Transverse colon (tissue), 4 donors: ENCODE measurements around the gene PRDX2. TPM values are rescaled to one million over a fixed set of nuclear protein-coding genes. Genes with fewer than 3 reads are reported as not detected.

Experiments used
- DNase-seq: peaks from one replicate; pipeline ENCODE4 v3.0.0-alpha.2; 2019
- H3K27ac ChIP-seq, 4 donors: fragments of 200-600 bp; sonication (generic); 2 replicates each; pipeline ENCODE4 v1.5.1; 2016 to 2018; ENCODE audit warnings: inconsistent platforms in 4 of 4
- H3K27me3 ChIP-seq: fragments of 200-600 bp; sonication (generic); 2 replicates; pipeline ENCODE4 v1.5.1; 2017; ENCODE audit warnings: inconsistent platforms
- H3K36me3 ChIP-seq, 4 donors: fragments of 200-600 bp; sonication (generic); 2 replicates each; pipeline ENCODE4 v1.5.1; 2017 to 2019; ENCODE audit warnings: inconsistent platforms in 4 of 4
- H3K4me1 ChIP-seq, 4 donors: fragments of 200-600 bp; sonication (generic); 2 replicates each; pipeline ENCODE4 v1.5.1; 2017 to 2020; ENCODE audit warnings: inconsistent platforms in 4 of 4
- H3K4me3 ChIP-seq, 4 donors: fragments of 200-600 bp; sonication (generic); 1 replicate in 1 of 4; 2 replicates in 3 of 4; pipeline versions ENCODE4 v1.5.1 to v1.6.1; 2017 to 2019; ENCODE audit warnings: inconsistent platforms in 4 of 4
- H3K9me3 ChIP-seq, 2 donors: fragments of 200-600 bp; sonication (generic); 2 replicates each; pipeline ENCODE4 v1.5.1; 2017 to 2019; ENCODE audit warnings: inconsistent platforms in 2 of 2
- EP300 ChIP-seq: sonication (generic); formaldehyde crosslinking; IDR thresholded peaks from one replicate; pipeline ENCODE4 v1.6.1; 2017; ENCODE audit warnings: antibody characterized with exemption, low read depth
- POLR2A ChIP-seq: fragments of 450-650 bp; IDR thresholded peaks from one replicate; pipeline ENCODE4 v1.6.1; 2016; ENCODE audit warnings: antibody characterized with exemption, mild to moderate bottlenecking, moderate library complexity
- POLR2AphosphoS5 ChIP-seq, 3 donors: sonication (generic); formaldehyde crosslinking; IDR thresholded peaks; one replicate each; pipeline ENCODE4 v1.6.1; 2016; ENCODE audit warnings: antibody characterized with exemption in 3 of 3
- WGBS, 2 donors: methylation state at CpG; one replicate each; pipeline ENCODE4 v1.1.5; 2018; ENCODE audit warnings: low coverage in 1 of 2; 5-methylcytosine and 5-hydroxymethylcytosine counted together
- in situ Hi-C, 4 donors: fragments of 200-750 bp; cut with MboI; loops; one replicate each; pipeline versions ENCODE4 v1.15.0 to v1.15.1; 2017; ENCODE audit warnings: low sequenced_read_pairs in 3 of 4, low pct_ligation_motif_present in 1 of 4, low pct_unique_long_range_greater_than_20kb in 1 of 4
- intact Hi-C: fragments of 100-400 bp; cut with DNase I; formaldehyde crosslinking; loops from one replicate; pipeline ENCODE4 v1.15.1; 2023; ENCODE audit warnings: low total_unique reads
- total RNA-seq, 4 donors: library from RNA; depleted of rRNA; stranded (reverse); fragments of >200 nt; gene quantifications; one replicate each; pipeline ENCODE4 v1.1.0, GENCODE V29; 2016
- TF ChIP-seq, protein P1 (sequence below), 5 experiments: fragments of 200-600 bp in 3 of 5; fragments of 450-650 bp in 2 of 5; sonication (generic) in 3 of 5; IDR thresholded peaks; 1 replicate in 2 of 5; 2 replicates in 3 of 5; pipeline ENCODE4 v1.5.1; 2016 to 2017; ENCODE audit warnings: antibody characterized with exemption in 5 of 5, inconsistent platforms in 3 of 5, mild to moderate bottlenecking in 2 of 5, moderate library complexity in 1 of 5

PRDX2 gene
- total RNA-seq, 4 donors from 2014 or later: 172 to 357 (median 198) TPM

DNA sequence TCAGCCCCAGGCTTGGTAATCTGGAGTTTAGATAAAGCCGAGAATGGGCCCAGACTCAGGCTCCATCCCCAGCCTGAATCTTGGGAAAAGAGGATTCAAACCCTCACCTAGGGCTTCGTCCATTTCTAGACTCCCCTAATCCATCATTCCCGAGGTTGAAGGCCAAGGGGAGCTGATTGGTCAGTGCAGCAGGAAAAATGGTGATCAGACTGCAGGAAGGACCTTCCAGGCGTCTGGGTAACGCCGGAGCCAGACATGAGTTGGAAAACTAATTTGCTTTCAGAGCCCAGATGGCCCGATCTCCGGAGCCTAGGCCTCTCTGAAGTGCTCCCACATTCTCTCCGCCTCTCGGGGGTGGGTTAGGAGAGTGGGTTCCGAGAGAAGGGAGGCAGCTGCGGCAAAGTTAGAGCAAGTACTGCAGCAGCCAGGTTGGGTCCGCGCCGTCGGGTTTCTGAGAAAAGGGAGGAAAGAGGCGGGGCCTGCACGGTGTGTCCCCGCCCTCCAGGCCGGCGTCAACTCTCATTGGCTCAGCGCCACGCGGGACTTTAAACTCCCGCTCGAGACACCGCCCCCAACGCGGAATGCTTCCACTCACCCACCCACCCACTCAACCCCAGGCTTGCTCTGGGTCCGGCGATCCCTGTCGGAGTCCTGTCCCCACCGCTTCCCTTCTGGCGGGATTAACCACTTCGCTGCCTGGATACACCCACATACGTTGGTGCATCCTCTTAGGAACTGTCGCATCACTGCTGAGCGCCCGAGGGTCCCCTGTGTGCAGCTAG lies 33.6 kb upstream of the PRDX2 start:
- 8% methylated on average over 36 of the region's 39 CpGs; no CpG with 5 or more reads in 1 of the 2 donors for WGBS, 2 donors
- Histone ChIP-seq H3K4me1 (peaks cover 18 to 34% (median 29%) of the 10 kb centered on the region in 4 donors), H3K27ac (no peak overlapping the region), H3K4me3 (no peak overlapping the region), H3K27me3 (peaks cover 97% of the 10 kb centered on the region), H3K36me3 (no peaks in the 10 kb centered on the region), H3K9me3 (no peaks in the 10 kb centered on the region)
- intact Hi-C loops: no loop called here
- peak; percentile 35 for DNase-seq
- TF ChIP-seq EP300 (no peak), POLR2AphosphoS5 (IDR thresholded peaks at IDR 0.05) (no peak), POLR2A (no peak)
- TF ChIP-seq, protein P1, sequence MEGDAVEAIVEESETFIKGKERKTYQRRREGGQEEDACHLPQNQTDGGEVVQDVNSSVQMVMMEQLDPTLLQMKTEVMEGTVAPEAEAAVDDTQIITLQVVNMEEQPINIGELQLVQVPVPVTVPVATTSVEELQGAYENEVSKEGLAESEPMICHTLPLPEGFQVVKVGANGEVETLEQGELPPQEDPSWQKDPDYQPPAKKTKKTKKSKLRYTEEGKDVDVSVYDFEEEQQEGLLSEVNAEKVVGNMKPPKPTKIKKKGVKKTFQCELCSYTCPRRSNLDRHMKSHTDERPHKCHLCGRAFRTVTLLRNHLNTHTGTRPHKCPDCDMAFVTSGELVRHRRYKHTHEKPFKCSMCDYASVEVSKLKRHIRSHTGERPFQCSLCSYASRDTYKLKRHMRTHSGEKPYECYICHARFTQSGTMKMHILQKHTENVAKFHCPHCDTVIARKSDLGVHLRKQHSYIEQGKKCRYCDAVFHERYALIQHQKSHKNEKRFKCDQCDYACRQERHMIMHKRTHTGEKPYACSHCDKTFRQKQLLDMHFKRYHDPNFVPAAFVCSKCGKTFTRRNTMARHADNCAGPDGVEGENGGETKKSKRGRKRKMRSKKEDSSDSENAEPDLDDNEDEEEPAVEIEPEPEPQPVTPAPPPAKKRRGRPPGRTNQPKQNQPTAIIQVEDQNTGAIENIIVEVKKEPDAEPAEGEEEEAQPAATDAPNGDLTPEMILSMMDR (IDR thresholded peaks at IDR 0.05): no peak
- in situ Hi-C loops: no loop called here

DNA sequence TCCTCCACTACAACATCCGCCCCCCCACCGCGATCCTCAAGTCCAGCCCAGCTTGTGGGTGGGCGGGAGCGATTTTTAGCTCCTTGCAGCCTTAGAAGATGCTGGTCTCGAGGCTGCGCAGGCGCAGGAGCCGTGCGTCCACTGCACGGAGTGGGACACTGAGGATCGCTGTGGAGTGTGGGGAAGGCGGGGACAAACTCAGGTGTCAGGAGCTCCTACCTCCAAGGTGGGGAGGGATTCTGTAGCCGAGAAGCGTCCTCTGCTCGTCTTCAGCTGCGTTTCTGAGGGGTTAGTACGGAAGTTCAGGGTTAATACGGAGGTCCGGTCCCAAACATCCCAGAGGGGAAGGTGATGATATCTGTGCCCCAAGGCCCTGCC lies 33.0 kb upstream of the PRDX2 start, which contains the start of gene RTBDN:
RTBDN (minus strand) TSS at position 14 of the 378 bp plus-strand sequence. CDS start 4,600 bp downstream, outside the sequence.
- in situ Hi-C loops: no loop called here
- intact Hi-C loops: no loop called here
- TF ChIP-seq, protein P1 (IDR thresholded peaks at IDR 0.05): no peak
- TF ChIP-seq EP300 (no peak), POLR2AphosphoS5 (IDR thresholded peaks at IDR 0.05) (no peak), POLR2A (no peak)
- H3K36me3 ChIP-seq: no peaks in the 10 kb centered on the region
- DNase-seq: no peak
- peak within 1 kb of the TSS; percentile 10 to 56 (median 28) for H3K4me3 ChIP-seq
- no peaks in the 10 kb centered on the region for H3K9me3 ChIP-seq
- H3K27ac ChIP-seq: no peak within 1 kb of the TSS
- peaks cover 97% of the 10 kb centered on the region for H3K27me3 ChIP-seq
- peaks cover 18 to 34% (median 29%) of the 10 kb centered on the region in 4 donors for H3K4me1 ChIP-seq
- 10% methylated on average over 20 of the region's 20 CpGs; no CpG with 5 or more reads in 1 of the 2 donors for WGBS, 2 donors

DNA sequence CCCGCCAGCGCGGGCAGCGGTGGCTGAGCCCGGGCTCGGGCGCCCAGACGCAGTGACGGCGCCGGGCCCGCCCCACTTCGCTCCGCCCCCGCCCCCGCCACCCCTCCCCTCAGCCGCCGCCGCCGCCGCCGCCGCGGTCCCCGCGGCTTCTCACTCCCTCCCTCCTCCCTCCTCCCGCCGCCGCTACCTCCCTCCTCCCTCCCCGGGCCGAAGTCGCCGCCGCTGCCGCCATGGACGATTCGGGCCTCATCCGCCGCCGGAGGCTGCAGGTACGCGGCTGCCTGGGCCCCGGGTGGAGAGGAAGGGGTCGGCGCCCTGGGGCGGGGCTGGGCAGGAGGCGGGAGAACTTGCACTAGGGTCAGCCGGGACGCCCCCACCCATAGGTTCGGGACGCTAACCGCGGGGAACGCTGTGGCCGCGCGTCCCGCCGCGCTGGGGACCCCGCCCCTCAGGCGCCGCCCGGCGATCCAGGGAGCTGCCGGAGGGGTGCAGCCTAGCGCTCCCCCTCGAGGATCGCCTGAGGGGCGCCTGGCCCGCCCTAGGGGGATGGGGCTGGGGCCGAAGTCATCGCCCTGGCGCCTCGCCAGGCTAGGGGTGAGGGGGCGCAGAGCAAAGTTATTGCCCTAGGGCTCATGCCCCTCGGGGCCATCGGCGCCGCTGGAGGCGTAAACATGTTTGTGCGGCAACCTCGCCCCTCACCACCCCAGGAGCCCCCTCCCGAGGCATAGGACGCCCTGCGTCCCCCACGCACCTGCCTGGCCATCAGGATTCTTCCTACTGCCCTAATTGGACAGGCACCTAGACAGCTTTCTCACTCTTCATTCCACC lies 32.4 kb upstream of the PRDX2 start:
- TF ChIP-seq POLR2AphosphoS5 (IDR thresholded peaks at IDR 0.05) (no peak), EP300 (no peak), POLR2A (no peak)
- TF ChIP-seq, protein P1 (IDR thresholded peaks at IDR 0.05): no peak
- peak; percentile 19 for DNase-seq
- no peaks in the 10 kb centered on the region for H3K9me3 ChIP-seq
- intact Hi-C loops (no loop called here), in situ Hi-C loops (no loop called here)
- peaks cover 18 to 33% (median 28%) of the 10 kb centered on the region in 4 donors for H3K4me1 ChIP-seq
- 1% methylated on average over 31 of the region's 87 CpGs; no CpG with 5 or more reads in 1 of the 2 donors for WGBS, 2 donors
- no peak overlapping the region for H3K27ac ChIP-seq
- H3K4me3 ChIP-seq: peak overlapping the region; percentile 10 to 56 (median 28)
- no peaks in the 10 kb centered on the region for H3K36me3 ChIP-seq
- peaks cover 97% of the 10 kb centered on the region for H3K27me3 ChIP-seq

DNA sequence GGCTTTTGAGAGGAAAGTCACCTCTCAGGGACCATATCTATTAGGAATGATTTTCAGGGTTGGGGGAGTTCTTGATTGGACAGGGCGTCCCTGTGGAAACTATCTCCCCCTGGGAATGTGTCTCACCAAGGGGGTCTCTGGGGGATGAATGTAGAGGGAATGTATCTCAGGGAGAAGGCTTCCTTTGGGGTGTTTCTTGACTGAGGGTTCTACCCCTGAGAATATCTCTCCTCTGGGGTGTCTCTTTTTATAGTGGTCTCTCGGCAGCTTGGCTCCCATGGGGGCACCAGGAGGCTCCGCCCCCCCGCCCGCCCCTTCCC lies 31.8 kb upstream of the PRDX2 start:
- in situ Hi-C loops: no loop called here
- Histone ChIP-seq H3K36me3 (no peaks in the 10 kb centered on the region), H3K4me3 (peak overlapping the region in 3 of 4 donors; percentile 24 to 56 (median 31)), H3K27me3 (peaks cover 97% of the 10 kb centered on the region), H3K4me1 (peaks cover 13 to 31% (median 22%) of the 10 kb centered on the region in 4 donors), H3K27ac (no peak overlapping the region), H3K9me3 (no peaks in the 10 kb centered on the region)
- intact Hi-C loops: no loop called here
- WGBS, 2 donors: 0% methylated on average over 5 of the region's 5 CpGs; no CpG with 5 or more reads in 1 of the 2 donors
- DNase-seq: no peak
- TF ChIP-seq, protein P1 (IDR thresholded peaks at IDR 0.05): no peak
- no peak for TF ChIP-seq POLR2A
- TF ChIP-seq POLR2AphosphoS5 (IDR thresholded peaks at IDR 0.05): no peak
- TF ChIP-seq EP300: no peak
